Neural crest cell (in vitro differentiated cells): ENCODE results near the gene PAXIP1. TPM values are rescaled to one million over a fixed set of nuclear protein-coding genes. Genes with fewer than 3 reads are reported as not detected.
"Not testable (repeated sequence)": the region's sequence is repeated elsewhere in the genome, so short reads cannot be mapped to it uniquely, and the experiment has no call there.

ENCODE experiments used
- DNase-seq: peaks from one replicate; pipeline ENCODE4 v3.0.0; 2021; ENCODE audit warnings: low read depth, mixed read lengths, low spot score
- H3K27ac Mint-ChIP-seq: one replicate; pipeline ENCODE4 v1.8.0; 2021; ENCODE audit warnings: mild to moderate bottlenecking, mixed read lengths; ENCODE audit not compliant: unreplicated experiment
- H3K27me3 Mint-ChIP-seq: 2 replicates; pipeline ENCODE4 v1.8.0; 2021; ENCODE audit warnings: low read depth, mild to moderate bottlenecking, mixed read lengths
- H3K36me3 Mint-ChIP-seq: 2 replicates; pipeline ENCODE4 v1.8.0; 2021; ENCODE audit warnings: low read depth, mild to moderate bottlenecking, mixed read lengths
- H3K4me1 Mint-ChIP-seq: 2 replicates; pipeline ENCODE4 v1.8.0; 2021; ENCODE audit warnings: mixed read lengths
- H3K4me3 Mint-ChIP-seq: one replicate; pipeline ENCODE4 v1.8.0; 2021; ENCODE audit warnings: mild to moderate bottlenecking, mixed read lengths
- H3K9me3 Mint-ChIP-seq: 2 replicates; pipeline ENCODE4 v1.8.0; 2021; ENCODE audit warnings: mixed read lengths
- CTCF ChIP-seq: fragments of 200-600 bp; sonication (generic); conservative IDR thresholded peaks from 2 replicates; pipeline ENCODE4 v1.5.0; 2021; ENCODE audit warnings: antibody characterized with exemption, mild to moderate bottlenecking
- long read RNA-seq: library from polyadenylated mRNA; unstranded; transcript quantifications from one replicate; pipeline ENCODE4 v2.0.0, GENCODE V29; 2020
- total RNA-seq: library from RNA; stranded (reverse); gene quantifications from 2 replicates; pipeline ENCODE4 v1.2.1, GENCODE V29; 2021

The PAXIP1 gene
- 31.1 and 32.1 TPM in 2 replicates for total RNA-seq
- long read RNA-seq, transcript PAXIP1-201 (21 exons, 3,711 nt), result major isoform, 16 of 36 reads
- long read RNA-seq, partial matches to known transcripts, result 17 of 36 reads
- long read RNA-seq, other reads (novel, unspliced or antisense), result 3 of 36 reads

- peak; percentile 59 for DNase-seq
- Mint-ChIP-seq H3K4me1 (peaks cover 22% of the 10 kb centered on the region), H3K9me3 (no peaks in the 10 kb centered on the region), H3K4me3 (peak within 1 kb of the TSS; percentile 99), H3K27ac (peak within 1 kb of the TSS; percentile 97), H3K27me3 (no peaks in the 10 kb centered on the region), H3K36me3 (peaks cover 4% of the 10 kb centered on the region)
- TF ChIP-seq CTCF, result no peak
Observed at GRCh38 chr7:155003092-155003375, at the start of gene PAXIP1. Gene PAXIP1 (minus strand): TSS chr7:155003124. CDS start chr7:155002929, 195 bp downstream.

- Mint-ChIP-seq H3K4me1 (no peaks in the 10 kb centered on the region), H3K9me3 (no peaks in the 10 kb centered on the region), H3K27ac (no peak overlapping the region), H3K27me3 (peaks cover 10% of the 10 kb centered on the region), H3K4me3 (no peak overlapping the region), H3K36me3 (no peaks in the 10 kb centered on the region)
- TF ChIP-seq CTCF, result no peak
- no peak for DNase-seq
Observed at GRCh38 chr7:155051355-155051754, 48.4 kb upstream of the PAXIP1 start.

- H3K4me1 Mint-ChIP-seq, result no peaks in the 10 kb centered on the region
- no peak for DNase-seq
- no peaks in the 10 kb centered on the region for H3K36me3 Mint-ChIP-seq
- no peak overlapping the region for H3K4me3 Mint-ChIP-seq
- H3K9me3 Mint-ChIP-seq, result no peaks in the 10 kb centered on the region
- peaks cover 10% of the 10 kb centered on the region for H3K27me3 Mint-ChIP-seq
- no peak for TF ChIP-seq CTCF
- no peak overlapping the region for H3K27ac Mint-ChIP-seq
Observed at GRCh38 chr7:155048006-155048405, 45.1 kb upstream of the PAXIP1 start.

GRCh38 chr7:155043756-155044155 is 40.8 kb upstream of the PAXIP1 start:
- no peak for TF ChIP-seq CTCF
- peaks cover 2% of the 10 kb centered on the region for H3K9me3 Mint-ChIP-seq
- peaks cover 29% of the 10 kb centered on the region for H3K27me3 Mint-ChIP-seq
- no peaks in the 10 kb centered on the region for H3K36me3 Mint-ChIP-seq
- H3K4me3 Mint-ChIP-seq, result no peak overlapping the region
- no peak overlapping the region for H3K27ac Mint-ChIP-seq
- no peak for DNase-seq
- H3K4me1 Mint-ChIP-seq, result no peaks in the 10 kb centered on the region

GRCh38 chr7:155038335-155038734 is 35.4 kb upstream of the PAXIP1 start:
- H3K36me3 Mint-ChIP-seq, result no peaks in the 10 kb centered on the region
- TF ChIP-seq CTCF, result no peak

GRCh38 chr7:155034495-155034894 is 31.6 kb upstream of the PAXIP1 start:
- H3K27me3 Mint-ChIP-seq, H3K9me3 Mint-ChIP-seq, H3K4me1 Mint-ChIP-seq, H3K36me3 Mint-ChIP-seq, H3K4me3 Mint-ChIP-seq, DNase-seq, H3K27ac Mint-ChIP-seq: not testable (repeated sequence)

More at GRCh38 chr7:155038335-155038734, 35.4 kb upstream of the PAXIP1 start:
- no peak for DNase-seq
- no peak overlapping the region for H3K27ac Mint-ChIP-seq
- H3K4me3 Mint-ChIP-seq, result no peak overlapping the region
- H3K9me3 Mint-ChIP-seq, result peaks cover 2% of the 10 kb centered on the region
- no peaks in the 10 kb centered on the region for H3K4me1 Mint-ChIP-seq
- H3K27me3 Mint-ChIP-seq, result peaks cover 20% of the 10 kb centered on the region
